ENCODE results near the gene LIN9.

Gene LIN9

GRCh38 chr1:226322986-226323385 is 14.0 kb upstream of the LIN9 start:
- DNase-seq (ENCODE audit: low spot score), result no peak
- in situ Hi-C loops (cut with MboI; ENCODE audit: low sequenced_read_pairs, unreplicated experiment), result no loop called here
- no peak for TF ChIP-seq CTCF (IDR thresholded peaks at IDR 0.05; ENCODE audit: borderline replicate concordance, control extremely low read depth, extremely low read depth, insufficient read depth, missing control alignments)

GRCh38 chr1:226320930-226321329 is 12.0 kb upstream of the LIN9 start:
- in situ Hi-C loops (cut with MboI; ENCODE audit: low sequenced_read_pairs, unreplicated experiment), result no loop called here
- no peak for DNase-seq (ENCODE audit: low spot score)
- no peak for TF ChIP-seq CTCF (IDR thresholded peaks at IDR 0.05; ENCODE audit: borderline replicate concordance, control extremely low read depth, extremely low read depth, insufficient read depth, missing control alignments)

GRCh38 chr1:226318471-226318870 is 9.5 kb upstream of the LIN9 start:
- no peak for DNase-seq (ENCODE audit: low spot score)
- in situ Hi-C loops (cut with MboI; ENCODE audit: low sequenced_read_pairs, unreplicated experiment), result no loop called here
- TF ChIP-seq CTCF (IDR thresholded peaks at IDR 0.05; ENCODE audit: borderline replicate concordance, control extremely low read depth, extremely low read depth, insufficient read depth, missing control alignments), result no peak

GRCh38 chr1:226314055-226314454 is 5.1 kb upstream of the LIN9 start:
- TF ChIP-seq CTCF (IDR thresholded peaks at IDR 0.05; ENCODE audit: borderline replicate concordance, control extremely low read depth, extremely low read depth, insufficient read depth, missing control alignments), result no peak
- in situ Hi-C loops (cut with MboI; ENCODE audit: low sequenced_read_pairs, unreplicated experiment), result no loop called here
- DNase-seq (ENCODE audit: low spot score), result no peak

- in situ Hi-C loops (cut with MboI; ENCODE audit: low sequenced_read_pairs, unreplicated experiment), result no loop called here
- DNase-seq (ENCODE audit: low spot score), result no peak
- no peak for TF ChIP-seq CTCF (IDR thresholded peaks at IDR 0.05; ENCODE audit: borderline replicate concordance, control extremely low read depth, extremely low read depth, insufficient read depth, missing control alignments)
Observed at GRCh38 chr1:226312065-226312464, 3.1 kb upstream of the LIN9 start.

GRCh38 chr1:226311376-226311775 is 2.4 kb upstream of the LIN9 start:
- no peak for TF ChIP-seq CTCF (IDR thresholded peaks at IDR 0.05; ENCODE audit: borderline replicate concordance, control extremely low read depth, extremely low read depth, insufficient read depth, missing control alignments)
- no peak for DNase-seq (ENCODE audit: low spot score)
- in situ Hi-C loops (cut with MboI; ENCODE audit: low sequenced_read_pairs, unreplicated experiment), result no loop called here

GRCh38 chr1:226310637-226311195 is 1.8 kb upstream of the LIN9 start:
- no peak for DNase-seq (ENCODE audit: low spot score)
- in situ Hi-C loops (cut with MboI; ENCODE audit: low sequenced_read_pairs, unreplicated experiment), result no loop called here
- no peak for TF ChIP-seq CTCF (IDR thresholded peaks at IDR 0.05; ENCODE audit: borderline replicate concordance, control extremely low read depth, extremely low read depth, insufficient read depth, missing control alignments)

Measured in GM13976 (cell line).